ENCODE results near the gene CAMKK2. TPM values are rescaled to one million over a fixed set of nuclear protein-coding genes. Genes with fewer than 3 reads are reported as not detected.
"Not testable (repeated sequence)": the region's sequence is repeated elsewhere in the genome, so short reads cannot be mapped to it uniquely, and the experiment has no call there.

The CAMKK2 gene
- total and polyA plus RNA-seq, 2 donors (not counting 1 experiment from before 2014, with no cell fraction given) = 19.3 to 26.4 TPM

GRCh38 chr12:121283388-121283787 is 13.1 kb downstream of the CAMKK2 start:
- no peaks in the 10 kb centered on the region for H4K20me1 ChIP-seq (ENCODE audit: control insufficient read depth, extremely low read depth, insufficient read depth, low read length)
- H3K36me3 ChIP-seq (ENCODE audit: control insufficient read depth, insufficient read depth, low read length) = peaks cover 3% of the 10 kb centered on the region
- DNase-seq (ENCODE audit: low read depth in 2 of 2) = no peak
- H3K4me1 ChIP-seq (ENCODE audit: control insufficient read depth, extremely low read depth, insufficient read depth, low read length) = peaks cover 18% of the 10 kb centered on the region
- H2AFZ ChIP-seq (ENCODE audit: low read length) = no peak overlapping the region
- no peak for TF ChIP-seq EZH2 (IDR thresholded peaks at IDR 0.05; ENCODE audit: low read length, missing control alignments)
- TF ChIP-seq, protein P1, sequence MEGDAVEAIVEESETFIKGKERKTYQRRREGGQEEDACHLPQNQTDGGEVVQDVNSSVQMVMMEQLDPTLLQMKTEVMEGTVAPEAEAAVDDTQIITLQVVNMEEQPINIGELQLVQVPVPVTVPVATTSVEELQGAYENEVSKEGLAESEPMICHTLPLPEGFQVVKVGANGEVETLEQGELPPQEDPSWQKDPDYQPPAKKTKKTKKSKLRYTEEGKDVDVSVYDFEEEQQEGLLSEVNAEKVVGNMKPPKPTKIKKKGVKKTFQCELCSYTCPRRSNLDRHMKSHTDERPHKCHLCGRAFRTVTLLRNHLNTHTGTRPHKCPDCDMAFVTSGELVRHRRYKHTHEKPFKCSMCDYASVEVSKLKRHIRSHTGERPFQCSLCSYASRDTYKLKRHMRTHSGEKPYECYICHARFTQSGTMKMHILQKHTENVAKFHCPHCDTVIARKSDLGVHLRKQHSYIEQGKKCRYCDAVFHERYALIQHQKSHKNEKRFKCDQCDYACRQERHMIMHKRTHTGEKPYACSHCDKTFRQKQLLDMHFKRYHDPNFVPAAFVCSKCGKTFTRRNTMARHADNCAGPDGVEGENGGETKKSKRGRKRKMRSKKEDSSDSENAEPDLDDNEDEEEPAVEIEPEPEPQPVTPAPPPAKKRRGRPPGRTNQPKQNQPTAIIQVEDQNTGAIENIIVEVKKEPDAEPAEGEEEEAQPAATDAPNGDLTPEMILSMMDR (conservative IDR thresholded peaks at IDR 0.05 in 1 of 2, IDR thresholded peaks at IDR 0.05 in 1 of 2; ENCODE audit: low read depth in 1 of 2, low read length in 2 of 2) = no peak
- no peak overlapping the region for H3K4me3 ChIP-seq (replicated peaks in 1 of 4; ENCODE audit: control extremely low read depth in 1 of 4, insufficient read depth in 1 of 4, low read depth in 3 of 4, low read length in 4 of 4)
- no peaks in the 10 kb centered on the region for H3K9me3 ChIP-seq (ENCODE audit: control insufficient read depth, insufficient read depth, low read depth, low read length)
- H3K79me2 ChIP-seq (ENCODE audit: control insufficient read depth, insufficient read depth, low read length) = peaks cover 6% of the 10 kb centered on the region
- no peak overlapping the region for H3K9ac ChIP-seq (ENCODE audit: insufficient read depth, low read length)
- no peaks in the 10 kb centered on the region for H3K27me3 ChIP-seq (ENCODE audit: control insufficient read depth, insufficient read depth, low read length)
- no peak overlapping the region for H3K4me2 ChIP-seq (ENCODE audit: extremely low read depth, insufficient read depth, low read length)
- no peak overlapping the region for H3K27ac ChIP-seq (ENCODE audit: insufficient read depth, low read length)

GRCh38 chr12:121282910-121283309 is 13.6 kb downstream of the CAMKK2 start:
- H3K36me3 ChIP-seq (ENCODE audit: control insufficient read depth, insufficient read depth, low read length); H4K20me1 ChIP-seq (ENCODE audit: control insufficient read depth, extremely low read depth, insufficient read depth, low read length); H3K27ac ChIP-seq (ENCODE audit: insufficient read depth, low read length); H3K79me2 ChIP-seq (ENCODE audit: control insufficient read depth, insufficient read depth, low read length); H3K4me2 ChIP-seq (ENCODE audit: extremely low read depth, insufficient read depth, low read length); H3K4me3 ChIP-seq (replicated peaks in 1 of 4; ENCODE audit: control extremely low read depth in 1 of 4, insufficient read depth in 1 of 4, low read depth in 3 of 4, low read length in 4 of 4); H3K9me3 ChIP-seq (ENCODE audit: control insufficient read depth, insufficient read depth, low read depth, low read length); H3K27me3 ChIP-seq (ENCODE audit: control insufficient read depth, insufficient read depth, low read length); H2AFZ ChIP-seq (ENCODE audit: low read length); DNase-seq (ENCODE audit: low read depth in 2 of 2); H3K9ac ChIP-seq (ENCODE audit: insufficient read depth, low read length): not testable (repeated sequence)
- H3K4me1 ChIP-seq (ENCODE audit: control insufficient read depth, extremely low read depth, insufficient read depth, low read length) = peaks cover 18% of the 10 kb centered on the region

GRCh38 chr12:121282072-121282742 is 14.3 kb downstream of the CAMKK2 start:
- TF ChIP-seq, protein P1 (conservative IDR thresholded peaks at IDR 0.05 in 1 of 2, IDR thresholded peaks at IDR 0.05 in 1 of 2; ENCODE audit: low read depth in 1 of 2, low read length in 2 of 2) = no peak
- TF ChIP-seq EZH2 (IDR thresholded peaks at IDR 0.05; ENCODE audit: low read length, missing control alignments) = no peak
- Histone ChIP-seq H3K36me3 (ENCODE audit: control insufficient read depth, insufficient read depth, low read length) (peaks cover 1% of the 10 kb centered on the region), H4K20me1 (ENCODE audit: control insufficient read depth, extremely low read depth, insufficient read depth, low read length) (no peaks in the 10 kb centered on the region), H3K4me3 (replicated peaks in 1 of 4; ENCODE audit: control extremely low read depth in 1 of 4, insufficient read depth in 1 of 4, low read depth in 3 of 4, low read length in 4 of 4) (no peak overlapping the region), H2AFZ (ENCODE audit: low read length) (no peak overlapping the region), H3K27ac (ENCODE audit: insufficient read depth, low read length) (no peak overlapping the region), H3K9ac (ENCODE audit: insufficient read depth, low read length) (no peak overlapping the region), H3K4me2 (ENCODE audit: extremely low read depth, insufficient read depth, low read length) (no peak overlapping the region), H3K27me3 (ENCODE audit: control insufficient read depth, insufficient read depth, low read length) (no peaks in the 10 kb centered on the region), H3K9me3 (ENCODE audit: control insufficient read depth, insufficient read depth, low read depth, low read length) (no peaks in the 10 kb centered on the region), H3K4me1 (ENCODE audit: control insufficient read depth, extremely low read depth, insufficient read depth, low read length) (peaks cover 15% of the 10 kb centered on the region), H3K79me2 (ENCODE audit: control insufficient read depth, insufficient read depth, low read length) (peaks cover 6% of the 10 kb centered on the region)
- DNase-seq (ENCODE audit: low read depth in 2 of 2) = no peak

DNA sequence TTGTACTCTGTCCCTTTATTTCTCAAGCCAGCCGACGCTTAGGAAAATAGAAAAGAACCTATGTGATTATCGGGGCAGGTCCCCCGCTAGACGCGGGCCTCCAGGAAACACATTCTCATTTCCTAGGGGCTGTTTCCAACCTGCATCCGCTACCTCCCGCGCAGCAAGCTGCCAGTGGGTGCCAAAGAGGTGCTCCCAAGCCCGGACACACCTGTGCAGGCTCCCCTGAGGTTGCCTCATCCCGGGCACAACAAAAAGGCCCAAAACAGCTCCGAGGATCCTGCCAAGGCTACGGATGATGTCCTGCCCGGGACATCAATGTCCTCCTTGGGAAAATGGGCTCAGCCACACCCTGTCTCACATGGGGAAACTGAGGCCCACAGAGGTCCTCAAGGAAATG is 15.4 kb downstream of the CAMKK2 start:
- H3K9me3 ChIP-seq (ENCODE audit: control insufficient read depth, insufficient read depth, low read depth, low read length); H3K36me3 ChIP-seq (ENCODE audit: control insufficient read depth, insufficient read depth, low read length); H4K20me1 ChIP-seq (ENCODE audit: control insufficient read depth, extremely low read depth, insufficient read depth, low read length); H2AFZ ChIP-seq (ENCODE audit: low read length); H3K4me3 ChIP-seq (replicated peaks in 1 of 4; ENCODE audit: control extremely low read depth in 1 of 4, insufficient read depth in 1 of 4, low read depth in 3 of 4, low read length in 4 of 4); H3K79me2 ChIP-seq (ENCODE audit: control insufficient read depth, insufficient read depth, low read length); H3K27me3 ChIP-seq (ENCODE audit: control insufficient read depth, insufficient read depth, low read length); H3K9ac ChIP-seq (ENCODE audit: insufficient read depth, low read length); H3K27ac ChIP-seq (ENCODE audit: insufficient read depth, low read length); DNase-seq (ENCODE audit: low read depth in 2 of 2); H3K4me2 ChIP-seq (ENCODE audit: extremely low read depth, insufficient read depth, low read length): not testable (repeated sequence)
- peaks cover 15% of the 10 kb centered on the region for H3K4me1 ChIP-seq (ENCODE audit: control insufficient read depth, extremely low read depth, insufficient read depth, low read length)

DNA sequence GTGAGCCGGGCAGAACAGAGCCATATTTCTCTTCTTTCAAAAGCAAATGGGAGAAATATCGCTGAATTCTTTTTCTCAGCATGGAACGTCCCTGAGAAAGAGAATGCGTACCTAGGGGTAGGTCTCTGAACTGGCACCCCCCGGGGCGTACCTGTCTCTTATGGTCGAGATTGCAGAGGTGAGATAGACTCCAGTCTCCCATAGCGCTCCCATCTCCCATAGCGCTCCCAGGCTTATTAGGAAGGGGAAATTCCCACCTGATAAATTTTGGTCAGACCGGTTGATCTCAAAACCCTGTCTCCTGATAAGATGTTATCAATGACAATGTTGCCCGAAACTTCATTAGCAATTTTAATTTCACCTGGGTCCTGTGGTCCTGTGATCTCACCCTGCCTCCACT is 16.0 kb downstream of the CAMKK2 start:
- not testable (repeated sequence) for H3K4me3 ChIP-seq (replicated peaks in 1 of 4; ENCODE audit: control extremely low read depth in 1 of 4, insufficient read depth in 1 of 4, low read depth in 3 of 4, low read length in 4 of 4); H3K79me2 ChIP-seq (ENCODE audit: control insufficient read depth, insufficient read depth, low read length); H2AFZ ChIP-seq (ENCODE audit: low read length); H3K9ac ChIP-seq (ENCODE audit: insufficient read depth, low read length); H3K4me2 ChIP-seq (ENCODE audit: extremely low read depth, insufficient read depth, low read length); H4K20me1 ChIP-seq (ENCODE audit: control insufficient read depth, extremely low read depth, insufficient read depth, low read length); H3K9me3 ChIP-seq (ENCODE audit: control insufficient read depth, insufficient read depth, low read depth, low read length); H3K36me3 ChIP-seq (ENCODE audit: control insufficient read depth, insufficient read depth, low read length); H3K27me3 ChIP-seq (ENCODE audit: control insufficient read depth, insufficient read depth, low read length); H3K27ac ChIP-seq (ENCODE audit: insufficient read depth, low read length); DNase-seq (ENCODE audit: low read depth in 2 of 2)
- H3K4me1 ChIP-seq (ENCODE audit: control insufficient read depth, extremely low read depth, insufficient read depth, low read length) = peaks cover 15% of the 10 kb centered on the region

Data from fibroblast of lung (primary cell).